Gastrocnemius medialis (tissue), 4 donors: ENCODE measurements around the gene TRIO. TPM values are rescaled to one million over a fixed set of nuclear protein-coding genes. Genes with fewer than 3 reads are reported as not detected.
A peak's percentile ranks its signal among the peaks of the same experiment; 100 is the strongest.

Source experiments
- ATAC-seq, 2 donors: fragments of 150-250 bp; one replicate each; pipeline ENCODE4 v1.9.1; 2016
- DNase-seq, 2 donors: peaks; one replicate each; pipeline ENCODE4 v3.0.0-alpha.2; 2019
- H3K27ac ChIP-seq, 4 donors: fragments of 200-600 bp; sonication (generic); 1 replicate in 1 of 4; 2 replicates in 3 of 4; pipeline ENCODE4 v1.5.1; 2016 to 2018; ENCODE audit warnings: mild to moderate bottlenecking in 2 of 4, moderate library complexity in 1 of 4
- H3K27me3 ChIP-seq, 3 donors: fragments of 200-600 bp; sonication (generic) in 2 of 3; 1 replicate in 1 of 3; 2 replicates in 2 of 3; pipeline versions ENCODE4 v1.5.1 to v1.6.0; 2016 to 2019; ENCODE audit warnings: mild to moderate bottlenecking in 1 of 3, moderate library complexity in 1 of 3
- H3K36me3 ChIP-seq, 2 donors: fragments of 200-600 bp; sonication (generic) in 1 of 2; one replicate each; pipeline ENCODE4 v1.5.1; 2017 to 2018
- H3K4me1 ChIP-seq, 2 donors: fragments of 200-600 bp; sonication (generic) in 1 of 2; one replicate each; pipeline ENCODE4 v1.5.1; 2016 to 2017; ENCODE audit warnings: mild to moderate bottlenecking in 2 of 2
- H3K4me3 ChIP-seq, 4 donors: fragments of 200-600 bp; sonication (generic) in 3 of 4; 1 replicate in 1 of 4; 2 replicates in 3 of 4; pipeline ENCODE4 v1.5.1; 2016 to 2019; ENCODE audit warnings: mild to moderate bottlenecking in 2 of 4
- H3K9me3 ChIP-seq, 3 donors: fragments of 200-600 bp; sonication (generic) in 2 of 3; 1 replicate in 1 of 3; 2 replicates in 2 of 3; pipeline ENCODE4 v1.5.1; 2016 to 2019
- CTCF ChIP-seq, 5 experiments: fragments of 450-650 bp in 3 of 5; fragments of 200-600 bp in 2 of 5; sonication (generic) in 2 of 5; IDR thresholded peaks in 4 of 5; conservative IDR thresholded peaks in 1 of 5; 1 replicate in 4 of 5; 2 replicates in 1 of 5; pipeline ENCODE4 v1.5.1; 2016 to 2019; ENCODE audit warnings: antibody characterized with exemption in 5 of 5, mild to moderate bottlenecking in 3 of 5, moderate library complexity in 3 of 5
- POLR2A ChIP-seq, 2 donors: fragments of 450-650 bp; IDR thresholded peaks; one replicate each; pipeline ENCODE4 v1.6.1; 2017; ENCODE audit warnings: antibody characterized with exemption in 2 of 2, mild to moderate bottlenecking in 2 of 2, moderate library complexity in 2 of 2
- in situ Hi-C, 4 donors: fragments of 200-750 bp; cut with MboI; loops; one replicate each; pipeline versions ENCODE4 v1.15.0 to v1.8.0; 2017; ENCODE audit warnings: low sequenced_read_pairs in 4 of 4
- intact Hi-C: fragments of 100-400 bp; cut with DNase I; formaldehyde crosslinking; loops from one replicate; pipeline ENCODE4 v1.15.1; 2023; ENCODE audit warnings: low total_unique reads
- total RNA-seq, 4 donors: library from RNA; depleted of rRNA; stranded (reverse); fragments of >200 nt; gene quantifications; one replicate each; pipeline versions ENCODE4 v1.1.0 to v1.2.3, GENCODE V29; 2016

The TRIO gene
- total RNA-seq, 4 donors from 2014 or later: 31.5 to 57.5 (median 50.4) TPM

GRCh38 chr5:14462681-14463080 is 319.5 kb downstream of the TRIO start:
- in situ Hi-C loops (no loop called here), intact Hi-C loops (no loop called here)
- no peak for DNase-seq
- no peak for TF ChIP-seq CTCF (IDR thresholded peaks at IDR 0.05 in 4 of 5, conservative IDR thresholded peaks at IDR 0.05 in 1 of 5)
- no peak for TF ChIP-seq POLR2A (IDR thresholded peaks at IDR 0.05)
- H3K36me3 ChIP-seq: peaks cover 0 to 49% of the 10 kb centered on the region in 2 donors
- no peak for ATAC-seq
- peak overlapping the region in 1 of 4 donors; percentile 71 for H3K27ac ChIP-seq
- no peaks in the 10 kb centered on the region for H3K9me3 ChIP-seq
- peaks cover 9 to 15% of the 10 kb centered on the region in 2 donors for H3K4me1 ChIP-seq
- no peaks in the 10 kb centered on the region for H3K27me3 ChIP-seq
- no peak overlapping the region for H3K4me3 ChIP-seq

- peaks cover 0 to 49% of the 10 kb centered on the region in 2 donors for H3K36me3 ChIP-seq
- H3K9me3 ChIP-seq: no peaks in the 10 kb centered on the region
- no peak overlapping the region for H3K4me3 ChIP-seq
- peak; percentile 65 to 70 for ATAC-seq
- peaks cover 4 to 10% of the 10 kb centered on the region in 2 donors for H3K4me1 ChIP-seq
- in situ Hi-C loops (no loop called here), intact Hi-C loops (no loop called here)
- peak overlapping the region in 3 of 4 donors; percentile 3 to 71 (median 23) for H3K27ac ChIP-seq
- no peaks in the 10 kb centered on the region for H3K27me3 ChIP-seq
- TF ChIP-seq CTCF (IDR thresholded peaks at IDR 0.05 in 4 of 5, conservative IDR thresholded peaks at IDR 0.05 in 1 of 5) (no peak), POLR2A (IDR thresholded peaks at IDR 0.05) (no peak)
- DNase-seq: peak in 1 of 2 donors; percentile 62
Observed at GRCh38 chr5:14463629-14464028, 320.5 kb downstream of the TRIO start.

- ATAC-seq (no peak), DNase-seq (no peak)
- Histone ChIP-seq H3K36me3 (peaks cover 0 to 49% of the 10 kb centered on the region in 2 donors), H3K4me1 (peaks cover 4 to 8% of the 10 kb centered on the region in 2 donors), H3K27me3 (no peaks in the 10 kb centered on the region), H3K9me3 (no peaks in the 10 kb centered on the region), H3K27ac (peak overlapping the region in 3 of 4 donors; percentile 3 to 71 (median 23)), H3K4me3 (no peak overlapping the region)
- intact Hi-C loops: no loop called here
- in situ Hi-C loops: no loop called here
- TF ChIP-seq POLR2A (IDR thresholded peaks at IDR 0.05) (no peak), CTCF (IDR thresholded peaks at IDR 0.05 in 4 of 5, conservative IDR thresholded peaks at IDR 0.05 in 1 of 5) (no peak)
Observed at GRCh38 chr5:14464096-14464495, 321.0 kb downstream of the TRIO start.

- intact Hi-C loops: no loop called here
Observed at GRCh38 chr5:14464671-14465070, 321.5 kb downstream of the TRIO start.

More at GRCh38 chr5:14464671-14465070, 321.5 kb downstream of the TRIO start:
- no peak overlapping the region for H3K4me3 ChIP-seq
- TF ChIP-seq POLR2A (IDR thresholded peaks at IDR 0.05) (no peak), CTCF (IDR thresholded peaks at IDR 0.05 in 4 of 5, conservative IDR thresholded peaks at IDR 0.05 in 1 of 5) (no peak)
- peaks cover 4 to 8% of the 10 kb centered on the region in 2 donors for H3K4me1 ChIP-seq
- in situ Hi-C loops: no loop called here
- no peaks in the 10 kb centered on the region for H3K27me3 ChIP-seq
- no peak for DNase-seq
- H3K27ac ChIP-seq: peak overlapping the region in 1 of 4 donors; percentile 71
- peaks cover 0 to 49% of the 10 kb centered on the region in 2 donors for H3K36me3 ChIP-seq
- peak in 1 of 2 donors; percentile 12 for ATAC-seq
- H3K9me3 ChIP-seq: no peaks in the 10 kb centered on the region
